A549 (cell line): Measurements from ENCODE around the gene TESMIN. TPM values are rescaled to one million over a fixed set of nuclear protein-coding genes. Genes with fewer than 3 reads are reported as not detected.

ENCODE experiments used
- ATAC-seq, 2 experiments: fragments of 200-7000 bp in 1 of 2; fragments of >200 bp in 1 of 2; cut with Nextera tagmentation in 1 of 2; cut with Tn5 transposase in 1 of 2; 3 replicates each; pipeline versions ENCODE4 v1.8.0 to v1.9.1; 2018 to 2020; ENCODE audit warnings: mild to moderate bottlenecking in 1 of 2, moderate library complexity in 1 of 2
- CTCF ChIA-PET: fragments of 300-600 bp; sonication (Branson Sonifier 250); formaldehyde crosslinking; extraction: SDS; loops from one replicate; lab custom pipeline; 2021; ENCODE audit warnings: antibody characterized with exemption, inconsistent platforms; lab: Yijun Ruan, JAX
- POLR2A ChIA-PET: fragments of 350-600 bp; formaldehyde crosslinking; extraction: SDS; loops from one replicate; lab custom pipeline; 2021; ENCODE audit warnings: antibody characterized with exemption, inconsistent platforms; lab: Yijun Ruan, JAX
- DNase-seq, 2 experiments: peaks; one replicate each; pipeline versions ENCODE4 v3.0.0 to v3.0.0-alpha.2; 2011 to 2016; ENCODE audit warnings: low read depth in 1 of 2, low spot score in 1 of 2
- FAIRE-seq: peaks from 2 replicates; lab custom pipeline; 2011; peaks lifted over from hg19 to GRCh38; lab: Jason Lieb, UNC
- H3K27ac ChIP-seq, 2 experiments: fragments of >200 bp; sonication (Bioruptor Twin); formaldehyde crosslinking; 3 replicates each; pipeline ENCODE4 v1.5.1; 2016 to 2017
- H3K4me1 ChIP-seq: fragments of >200 bp; sonication (Bioruptor Twin); formaldehyde crosslinking; 3 replicates; pipeline ENCODE4 v1.6.1; 2016
- H3K4me2 ChIP-seq: fragments of >200 bp; sonication (Bioruptor Twin); formaldehyde crosslinking; 3 replicates; pipeline ENCODE4 v1.6.1; 2016
- H3K4me3 ChIP-seq: fragments of >200 bp; sonication (Bioruptor Twin); formaldehyde crosslinking; 3 replicates; pipeline ENCODE4 v1.5.1; 2016
- H3K9me3 ChIP-seq: fragments of >200 bp; sonication (Bioruptor Twin); formaldehyde crosslinking; 3 replicates; pipeline ENCODE4 v1.6.1; 2016
- BHLHE40 ChIP-seq: IDR thresholded peaks from 2 replicates; pipeline ENCODE4 v1.6.1; 2012; ENCODE audit warnings: low read depth, low read length, inconsistent platforms
- CEBPB ChIP-seq, 2 experiments: fragments of >200 bp in 1 of 2; sonication (Bioruptor Twin) in 1 of 2; formaldehyde crosslinking in 1 of 2; IDR thresholded peaks; 2 replicates each; pipeline ENCODE4 v1.6.1; 2012 to 2016
- CHD2 ChIP-seq: fragments of 150-350 bp; IDR thresholded peaks from 2 replicates; pipeline ENCODE4 v1.6.1; 2014; ENCODE audit warnings: low read length; ENCODE audit not compliant: partially characterized antibody
- CHD4 ChIP-seq: fragments of 200-600 bp; sonication (generic); IDR thresholded peaks from 2 replicates; pipeline ENCODE4 v1.6.1; 2016; ENCODE audit warnings: antibody characterized with exemption, mild to moderate bottlenecking, borderline replicate concordance
- EHMT2 ChIP-seq: fragments of 200-600 bp; sonication (generic); IDR thresholded peaks from 2 replicates; pipeline ENCODE4 v1.6.1; 2016; ENCODE audit warnings: antibody characterized with exemption, low read depth, mild to moderate bottlenecking, moderate library complexity
- EP300 ChIP-seq, 2 experiments: fragments of >200 bp; sonication (Bioruptor Twin); formaldehyde crosslinking; IDR thresholded peaks; 2 replicates in 1 of 2; 3 replicates in 1 of 2; pipeline ENCODE4 v1.6.1; 2016 to 2017
- FOSB ChIP-seq: fragments of 250-450 bp; sonication (Bioruptor Pico); IDR thresholded peaks from 2 replicates; pipeline ENCODE4 v1.5.0; 2020; ENCODE audit warnings: mild to moderate bottlenecking, moderate library complexity
- FOSL2 ChIP-seq, 2 experiments: fragments of 450-650 bp in 1 of 2; fragments of >200 bp in 1 of 2; sonication (Bioruptor Twin) in 1 of 2; formaldehyde crosslinking; IDR thresholded peaks; 2 replicates each; pipeline versions ENCODE4 v1.5.0 to v1.6.1; 2016 to 2020; ENCODE audit warnings: mild to moderate bottlenecking in 1 of 2, moderate library complexity in 1 of 2
- HDAC2 ChIP-seq: fragments of 200-600 bp; sonication (generic); IDR thresholded peaks from 2 replicates; pipeline ENCODE4 v1.6.1; 2016
- HES2 ChIP-seq: fragments of >200 bp; sonication (Bioruptor Twin); formaldehyde crosslinking; IDR thresholded peaks from 2 replicates; pipeline ENCODE4 v1.6.1; 2016
- HEYL ChIP-seq: fragments of 250-450 bp; sonication (Bioruptor Pico); IDR thresholded peaks from 2 replicates; pipeline ENCODE4 v1.8.0; 2021; ENCODE audit warnings: mild to moderate bottlenecking, moderate library complexity
- HOXB13 ChIP-seq: fragments of 250-450 bp; sonication (Bioruptor Pico); IDR thresholded peaks from 2 replicates; pipeline ENCODE4 v1.5.0; 2020; ENCODE audit warnings: low read depth, mild to moderate bottlenecking, moderate library complexity
- JUNB ChIP-seq: fragments of >200 bp; sonication (Bioruptor Twin); formaldehyde crosslinking; IDR thresholded peaks from 2 replicates; pipeline ENCODE4 v1.6.1; 2016
- KDM1A ChIP-seq: fragments of 200-600 bp; sonication (generic); IDR thresholded peaks from 2 replicates; pipeline ENCODE4 v1.6.1; 2016; ENCODE audit warnings: low read depth, mild to moderate bottlenecking
- MYC ChIP-seq: IDR thresholded peaks from 2 replicates; pipeline ENCODE4 v1.6.1; 2012; ENCODE audit warnings: mild to moderate bottlenecking, inconsistent platforms, low read length, improper control_type of control experiment, borderline replicate concordance
- NFE2L2 ChIP-seq: fragments of 150-350 bp; conservative IDR thresholded peaks from 2 replicates; pipeline ENCODE4 v1.6.1; 2014; ENCODE audit warnings: low read length
- NR3C1 ChIP-seq: fragments of >200 bp; sonication (Bioruptor Twin); formaldehyde crosslinking; IDR thresholded peaks from 3 replicates; pipeline ENCODE4 v1.6.1; 2017
- PBX3 ChIP-seq: IDR thresholded peaks from 2 replicates; pipeline ENCODE4 v1.6.1; 2012
- PHF8 ChIP-seq: fragments of 200-600 bp; sonication (generic); IDR thresholded peaks from 2 replicates; pipeline ENCODE4 v1.6.1; 2016; ENCODE audit warnings: low read depth, mild to moderate bottlenecking, antibody characterized with exemption, moderate library complexity, borderline replicate concordance
- POLR2AphosphoS2 ChIP-seq: conservative IDR thresholded peaks from 2 replicates; pipeline ENCODE4 v1.6.1; 2012; ENCODE audit warnings: low read length, improper control_type of control experiment, inconsistent platforms
- RAD21 ChIP-seq, 2 experiments: fragments of >200 bp in 1 of 2; sonication (Bioruptor Twin) in 1 of 2; formaldehyde crosslinking in 1 of 2; IDR thresholded peaks in 1 of 2; conservative IDR thresholded peaks in 1 of 2; 2 replicates in 1 of 2; 3 replicates in 1 of 2; pipeline ENCODE4 v1.6.1; 2012 to 2018; ENCODE audit warnings: inconsistent platforms in 1 of 2
- SREBF2 ChIP-seq: fragments of 450-650 bp; IDR thresholded peaks from 2 replicates; pipeline ENCODE4 v1.6.1; 2014; ENCODE audit warnings: mild to moderate bottlenecking, moderate library complexity
- TFCP2L1 ChIP-seq: fragments of 250-450 bp; sonication (Bioruptor Pico); IDR thresholded peaks from 2 replicates; pipeline ENCODE4 v1.5.0; 2021; ENCODE audit warnings: mild to moderate bottlenecking
- TP53 ChIP-seq: fragments of 250-450 bp; sonication (Bioruptor Pico); IDR thresholded peaks from 2 replicates; pipeline ENCODE4 v1.5.0; 2021; ENCODE audit warnings: mild to moderate bottlenecking, moderate library complexity
- USF2 ChIP-seq: fragments of 450-650 bp; IDR thresholded peaks from 2 replicates; pipeline ENCODE4 v1.6.1; 2014; ENCODE audit warnings: antibody characterized with exemption
- ZFP36 ChIP-seq: fragments of 450-650 bp; IDR thresholded peaks from 2 replicates; pipeline ENCODE4 v1.6.1; 2014; ENCODE audit warnings: borderline replicate concordance; ENCODE audit not compliant: partially characterized antibody
- WGBS: methylation state at CpG from one replicate; pipeline ENCODE4 v1.1.6; 2017; ENCODE audit errors: missing lambda C conversion rate; 5-methylcytosine and 5-hydroxymethylcytosine counted together
- polyA plus RNA-seq, 4 experiments: library from polyadenylated mRNA; depleted of rRNA in 3 of 4; stranded (reverse); fragments of >200 nt; fragmentation: RNase III in 1 of 4; extraction: RNeasy Plus Mini Kit Qiagen cat#74134 plus additional on column Dnase treatment in 1 of 4; gene quantifications; 2 replicates in 3 of 4; 3 replicates in 1 of 4; pipeline ENCODE4 v1.2.3, GENCODE V29; 2011 to 2017
- TF ChIP-seq, protein P1 (sequence below): fragments of 200-600 bp; sonication (generic); IDR thresholded peaks from 2 replicates; pipeline ENCODE4 v1.6.1; 2016; ENCODE audit warnings: antibody characterized with exemption, mild to moderate bottlenecking, moderate library complexity

The TESMIN gene
- polyA plus RNA-seq, 2 of the 4 experiments (the other 2 are of a cell fraction) = 4.5 to 5.2 TPM

- FAIRE-seq (no peak), DNase-seq (no peak), ATAC-seq (no peak)
- TF ChIP-seq TP53 (CRISPR knock-in tag) (no peak), KDM1A (no peak), EP300 (IDR thresholded peaks at IDR 0.05) (no peak), HDAC2 (no peak), PHF8 (no peak), CHD4 (no peak), CEBPB (IDR thresholded peaks at IDR 0.05) (no peak), SREBF2 (no peak), NR3C1 (no peak), TFCP2L1 (no peak), NFE2L2 (no peak), HOXB13 (no peak), JUNB (no peak), RAD21 (conservative IDR thresholded peaks at IDR 0.05 in 1 of 2, IDR thresholded peaks at IDR 0.05 in 1 of 2) (no peak), POLR2AphosphoS2 (no peak)
- TF ChIP-seq, protein P1, sequence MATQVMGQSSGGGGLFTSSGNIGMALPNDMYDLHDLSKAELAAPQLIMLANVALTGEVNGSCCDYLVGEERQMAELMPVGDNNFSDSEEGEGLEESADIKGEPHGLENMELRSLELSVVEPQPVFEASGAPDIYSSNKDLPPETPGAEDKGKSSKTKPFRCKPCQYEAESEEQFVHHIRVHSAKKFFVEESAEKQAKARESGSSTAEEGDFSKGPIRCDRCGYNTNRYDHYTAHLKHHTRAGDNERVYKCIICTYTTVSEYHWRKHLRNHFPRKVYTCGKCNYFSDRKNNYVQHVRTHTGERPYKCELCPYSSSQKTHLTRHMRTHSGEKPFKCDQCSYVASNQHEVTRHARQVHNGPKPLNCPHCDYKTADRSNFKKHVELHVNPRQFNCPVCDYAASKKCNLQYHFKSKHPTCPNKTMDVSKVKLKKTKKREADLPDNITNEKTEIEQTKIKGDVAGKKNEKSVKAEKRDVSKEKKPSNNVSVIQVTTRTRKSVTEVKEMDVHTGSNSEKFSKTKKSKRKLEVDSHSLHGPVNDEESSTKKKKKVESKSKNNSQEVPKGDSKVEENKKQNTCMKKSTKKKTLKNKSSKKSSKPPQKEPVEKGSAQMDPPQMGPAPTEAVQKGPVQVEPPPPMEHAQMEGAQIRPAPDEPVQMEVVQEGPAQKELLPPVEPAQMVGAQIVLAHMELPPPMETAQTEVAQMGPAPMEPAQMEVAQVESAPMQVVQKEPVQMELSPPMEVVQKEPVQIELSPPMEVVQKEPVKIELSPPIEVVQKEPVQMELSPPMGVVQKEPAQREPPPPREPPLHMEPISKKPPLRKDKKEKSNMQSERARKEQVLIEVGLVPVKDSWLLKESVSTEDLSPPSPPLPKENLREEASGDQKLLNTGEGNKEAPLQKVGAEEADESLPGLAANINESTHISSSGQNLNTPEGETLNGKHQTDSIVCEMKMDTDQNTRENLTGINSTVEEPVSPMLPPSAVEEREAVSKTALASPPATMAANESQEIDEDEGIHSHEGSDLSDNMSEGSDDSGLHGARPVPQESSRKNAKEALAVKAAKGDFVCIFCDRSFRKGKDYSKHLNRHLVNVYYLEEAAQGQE = no peak
- CTCF ChIA-PET = interaction anchor here (1.8 kb wide), 1 partner anchor 15 kb away, joined by 4 read pairs; no protein-coding TSS in a partner anchor
- H3K4me2 ChIP-seq = no peak overlapping the region
- no peaks in the 10 kb centered on the region for H3K4me1 ChIP-seq
- H3K4me3 ChIP-seq = no peak overlapping the region
- POLR2A ChIA-PET = no interaction called here
- H3K27ac ChIP-seq = no peak overlapping the region
- WGBS = 88% methylated on average over 12 of the region's 12 CpGs
- H3K9me3 ChIP-seq = no peaks in the 10 kb centered on the region
Measured at GRCh38 chr11:68761801-68762200, 10.5 kb upstream of the TESMIN start.

- CTCF ChIA-PET = no interaction called here
- H3K27ac ChIP-seq = no peak overlapping the region
- H3K4me3 ChIP-seq = no peak overlapping the region
- H3K9me3 ChIP-seq = no peaks in the 10 kb centered on the region
- FAIRE-seq = no peak
- H3K4me1 ChIP-seq = no peaks in the 10 kb centered on the region
- POLR2A ChIA-PET = no interaction called here
- no peak for ATAC-seq
- WGBS = 94% methylated on average over 15 of the region's 15 CpGs
- DNase-seq = no peak
- TF ChIP-seq HES2 (no peak), PBX3 (no peak), HEYL (CRISPR knock-in tag) (no peak), MYC (no peak)
- H3K4me2 ChIP-seq = no peak overlapping the region
Measured at GRCh38 chr11:68759991-68760390, 8.7 kb upstream of the TESMIN start.

DNA sequence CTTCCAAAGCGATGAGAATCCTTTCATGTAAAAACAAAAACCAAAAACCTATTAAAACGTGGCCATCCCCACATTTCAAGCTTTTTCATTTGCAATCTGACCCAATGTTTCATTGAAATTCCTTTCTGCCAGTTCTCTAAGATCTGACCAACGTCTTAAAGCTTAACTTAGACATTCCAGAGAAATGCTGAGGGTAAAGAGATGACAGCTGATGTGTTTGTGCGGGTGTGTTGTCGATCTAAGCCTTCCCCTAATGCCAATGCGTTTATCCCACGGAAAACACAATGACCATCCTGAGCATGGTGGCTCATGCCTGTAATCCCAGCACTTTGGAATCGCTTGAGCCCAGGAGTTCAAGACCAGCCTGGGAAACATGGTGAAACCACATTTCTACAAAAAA, 6.4 kb upstream of the TESMIN start:
- CTCF ChIA-PET = interaction anchor here (0.6 to 0.8 kb wide), 2 partner anchors 25 to 125 kb away, joined by 3 to 6 read pairs; no protein-coding TSS in a partner anchor
- TF ChIP-seq USF2 (no peak), FOSB (CRISPR knock-in tag) (no peak), PHF8 (no peak), FOSL2 (IDR thresholded peaks at IDR 0.05) (no peak), FOSL2 (CRISPR knock-in tag; IDR thresholded peaks at IDR 0.05) (no peak), EHMT2 (no peak), CHD2 (no peak), HDAC2 (no peak), ZFP36 (no peak), BHLHE40 (no peak), HOXB13 (no peak)
- DNase-seq (no peak), FAIRE-seq (no peak), ATAC-seq (no peak)
- H3K27ac ChIP-seq = no peak overlapping the region
- no peak overlapping the region for H3K4me2 ChIP-seq
- H3K4me1 ChIP-seq = no peaks in the 10 kb centered on the region
- WGBS = 80% methylated on average over 8 of the region's 8 CpGs
- POLR2A ChIA-PET = no interaction called here
- no peaks in the 10 kb centered on the region for H3K9me3 ChIP-seq
- H3K4me3 ChIP-seq = no peak overlapping the region
